Coronary artery (tissue), 2 donors: ENCODE data around the gene SREBF1.

Experiments used
- DNase-seq: peaks from one replicate; pipeline ENCODE4 v3.0.0-alpha.2; 2017; ENCODE audit warnings: low spot score
- H3K27ac ChIP-seq, 2 donors: fragments of 200-600 bp; sonication (generic); one replicate each; pipeline ENCODE4 v1.5.1; 2016 to 2019
- H3K4me3 ChIP-seq: fragments of 200-600 bp; sonication (generic); 2 replicates; pipeline ENCODE4 v1.5.1; 2016; ENCODE audit warnings: mild to moderate bottlenecking, moderate library complexity
- CTCF ChIP-seq: fragments of 200-600 bp; sonication (generic); IDR thresholded peaks from one replicate; pipeline ENCODE4 v1.5.1; 2019; ENCODE audit warnings: antibody characterized with exemption

Gene SREBF1

GRCh38 chr17:17870247-17870646 is 33.5 kb upstream of the SREBF1 start:
- Histone ChIP-seq H3K27ac (peak overlapping the region in 1 of 2 donors; percentile 56), H3K4me3 (no peak overlapping the region)
- peak; percentile 59 for DNase-seq
- no peak for TF ChIP-seq CTCF

- Histone ChIP-seq H3K4me3 (no peak overlapping the region), H3K27ac (peak overlapping the region in 1 of 2 donors; percentile 56)
- TF ChIP-seq CTCF = no peak
- peak; percentile 65 for DNase-seq
Measured at GRCh38 chr17:17868641-17869522, 32.1 kb upstream of the SREBF1 start.

- H3K27ac ChIP-seq = no peak overlapping the region
- no peak overlapping the region for H3K4me3 ChIP-seq
- no peak for TF ChIP-seq CTCF
- DNase-seq = peak; percentile 52
Measured at GRCh38 chr17:17866897-17867296, 30.1 kb upstream of the SREBF1 start.

GRCh38 chr17:17866425-17866824 is 29.6 kb upstream of the SREBF1 start:
- DNase-seq = no peak
- Histone ChIP-seq H3K4me3 (no peak overlapping the region), H3K27ac (no peak overlapping the region)
- TF ChIP-seq CTCF = no peak

- Histone ChIP-seq H3K4me3 (no peak overlapping the region), H3K27ac (no peak overlapping the region)
- TF ChIP-seq CTCF = no peak
- DNase-seq = no peak
Measured at GRCh38 chr17:17865035-17865434, 28.2 kb upstream of the SREBF1 start.

- no peak for TF ChIP-seq CTCF
- Histone ChIP-seq H3K4me3 (no peak overlapping the region), H3K27ac (no peak overlapping the region)
- no peak for DNase-seq
Measured at GRCh38 chr17:17860766-17861107, 24.0 kb upstream of the SREBF1 start.
